ENCODE results near the gene LAMA1. TPM values are rescaled to one million over a fixed set of nuclear protein-coding genes. Genes with fewer than 3 reads are reported as not detected.

LAMA1 gene
- total RNA-seq, 1 donor from 2014 or later: 1.4 TPM

GRCh38 chr18:7021994-7022840 lies 95.4 kb downstream of the LAMA1 start:
- peak; percentile 81 for ATAC-seq
- peak; percentile 50 for TF ChIP-seq CTCF (IDR thresholded peaks at IDR 0.05)
- no peak for DNase-seq
- H3K4me1 ChIP-seq: no peaks in the 10 kb centered on the region
- intact Hi-C loops (cut with DNase I): no loop called here
- no peaks in the 10 kb centered on the region for H3K36me3 ChIP-seq
- no peaks in the 10 kb centered on the region for H3K9me3 ChIP-seq
- H3K27ac ChIP-seq: no peak overlapping the region
- no peak overlapping the region for H3K4me3 ChIP-seq
- H3K27me3 ChIP-seq: no peaks in the 10 kb centered on the region

GRCh38 chr18:7020995-7021777 lies 96.4 kb downstream of the LAMA1 start:
- no peak overlapping the region for H3K4me3 ChIP-seq
- H3K36me3 ChIP-seq: no peaks in the 10 kb centered on the region
- intact Hi-C loops (cut with DNase I): no loop called here
- no peaks in the 10 kb centered on the region for H3K4me1 ChIP-seq
- no peaks in the 10 kb centered on the region for H3K9me3 ChIP-seq
- no peak for TF ChIP-seq CTCF (IDR thresholded peaks at IDR 0.05)
- no peak overlapping the region for H3K27ac ChIP-seq
- H3K27me3 ChIP-seq: no peaks in the 10 kb centered on the region
- DNase-seq (no peak), ATAC-seq (no peak)

DNA sequence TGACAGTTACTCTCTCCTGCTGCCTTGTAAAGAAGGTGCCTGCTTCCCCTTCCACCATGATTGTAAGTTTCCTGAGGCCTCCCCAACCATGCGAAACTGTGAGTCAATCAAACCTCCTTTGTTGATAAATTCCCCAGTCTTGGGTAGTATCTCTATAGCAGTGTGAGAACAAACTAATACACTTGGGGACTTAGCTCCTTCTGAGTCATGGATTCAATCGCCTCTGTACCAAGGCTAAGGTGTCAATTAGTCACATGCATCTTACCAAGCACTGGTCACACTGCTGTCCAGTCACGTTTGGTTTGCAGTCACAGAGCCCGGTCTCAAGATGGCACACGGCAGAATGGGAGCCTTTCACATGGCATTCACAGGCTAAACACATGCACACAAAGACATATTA lies 100.6 kb downstream of the LAMA1 start:
- Histone ChIP-seq H3K27ac (no peak overlapping the region), H3K27me3 (no peaks in the 10 kb centered on the region), H3K9me3 (no peaks in the 10 kb centered on the region), H3K36me3 (no peaks in the 10 kb centered on the region), H3K4me1 (no peaks in the 10 kb centered on the region), H3K4me3 (no peak overlapping the region)
- TF ChIP-seq CTCF (IDR thresholded peaks at IDR 0.05): no peak
- intact Hi-C loops (cut with DNase I): no loop called here
- DNase-seq (no peak), ATAC-seq (no peak)

- ATAC-seq: peak; percentile 63
- no peak for TF ChIP-seq CTCF (IDR thresholded peaks at IDR 0.05)
- intact Hi-C loops (cut with DNase I): no loop called here
- no peak overlapping the region for H3K27ac ChIP-seq
- DNase-seq: no peak
- no peaks in the 10 kb centered on the region for H3K4me1 ChIP-seq
- no peaks in the 10 kb centered on the region for H3K27me3 ChIP-seq
- no peaks in the 10 kb centered on the region for H3K9me3 ChIP-seq
- H3K4me3 ChIP-seq: peak overlapping the region; percentile 30
- no peaks in the 10 kb centered on the region for H3K36me3 ChIP-seq
Observed at GRCh38 chr18:7011142-7011541, 106.5 kb downstream of the LAMA1 start.

DNA sequence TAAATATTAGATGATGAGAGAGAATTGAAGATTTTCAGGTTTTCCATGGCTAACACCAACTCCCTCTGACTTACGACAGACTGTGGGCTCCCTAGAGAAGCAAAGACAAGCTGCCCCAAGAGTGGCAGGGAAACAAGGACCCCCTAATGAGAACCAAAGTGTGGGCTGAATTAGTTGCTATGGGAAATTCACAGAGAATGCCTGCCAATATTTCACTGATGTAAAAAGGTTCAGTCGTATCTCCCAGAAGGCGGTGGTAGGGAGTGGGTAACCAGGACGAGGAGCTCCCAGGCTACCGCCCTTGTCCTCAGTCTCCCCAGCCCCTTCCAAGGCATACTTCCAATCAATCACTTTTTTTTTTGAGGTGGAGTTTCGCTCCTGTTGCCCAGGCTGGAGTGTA lies 113.6 kb downstream of the LAMA1 start:
- Histone ChIP-seq H3K27ac (no peak overlapping the region), H3K27me3 (no peaks in the 10 kb centered on the region), H3K9me3 (no peaks in the 10 kb centered on the region), H3K4me1 (no peaks in the 10 kb centered on the region), H3K36me3 (no peaks in the 10 kb centered on the region), H3K4me3 (no peak overlapping the region)
- TF ChIP-seq CTCF (IDR thresholded peaks at IDR 0.05): no peak
- DNase-seq: no peak
- no peak for ATAC-seq
- intact Hi-C loops (cut with DNase I): no loop called here
